ENCODE measurements around the gene SPTBN4. TPM values are rescaled to one million over a fixed set of nuclear protein-coding genes. Genes with fewer than 3 reads are reported as not detected.
"Not testable (repeated sequence)": the region's sequence is repeated elsewhere in the genome, so short reads cannot be mapped to it uniquely, and the experiment has no call there.

SPTBN4 gene
- total RNA-seq, 1 donor from 2014 or later, result 0.41 TPM

GRCh38 chr19:40450664-40451063 is 16.1 kb upstream of the SPTBN4 start:
- H3K79me2 ChIP-seq (ENCODE audit: insufficient read depth, low read length), result no peaks in the 10 kb centered on the region
- H3K27ac Mint-ChIP-seq (ENCODE audit: unreplicated experiment), result no peak overlapping the region

GRCh38 chr19:40452016-40452415 is 14.8 kb upstream of the SPTBN4 start:
- H3K36me3 Mint-ChIP-seq (ENCODE audit: low read depth, unreplicated experiment), result peaks cover 4% of the 10 kb centered on the region
- H3K36me3 ChIP-seq (ENCODE audit: insufficient read depth, low read length), result no peaks in the 10 kb centered on the region
- H3K4me3 Mint-ChIP-seq (ENCODE audit: unreplicated experiment), result no peak overlapping the region
- no peaks in the 10 kb centered on the region for H3K9me3 Mint-ChIP-seq (ENCODE audit: unreplicated experiment)
- H3K4me2 ChIP-seq (ENCODE audit: low read length), result no peak overlapping the region
- no peaks in the 10 kb centered on the region for H3K4me1 Mint-ChIP-seq (ENCODE audit: low read depth, unreplicated experiment)
- FAIRE-seq, result no peak
- no peak overlapping the region for H3K27ac ChIP-seq (ENCODE audit: low read depth, low read length)
- no peaks in the 10 kb centered on the region for H4K20me1 ChIP-seq (ENCODE audit: insufficient read depth, low read length)
- TF ChIP-seq EZH2 (IDR thresholded peaks at IDR 0.05; ENCODE audit: insufficient read depth, low read length) (no peak), CTCF (IDR thresholded peaks at IDR 0.05; ENCODE audit: insufficient read depth, low read depth, low read length) (no peak)
- no peak overlapping the region for H3K4me3 ChIP-seq (ENCODE audit: insufficient read depth, low read depth, low read length)
- no peaks in the 10 kb centered on the region for H3K79me2 ChIP-seq (ENCODE audit: insufficient read depth, low read length)
- no peak for DNase-seq (ENCODE audit: low read depth)
- no peaks in the 10 kb centered on the region for H3K27me3 ChIP-seq (ENCODE audit: insufficient read depth, low read length)
- H3K9ac ChIP-seq (ENCODE audit: low read length), result no peak overlapping the region
- H3K9me3 ChIP-seq (ENCODE audit: insufficient read depth, low read depth, low read length), result no peaks in the 10 kb centered on the region
- peaks cover 5% of the 10 kb centered on the region for H3K27me3 Mint-ChIP-seq (ENCODE audit: low read depth, unreplicated experiment)
- H3K27ac Mint-ChIP-seq (ENCODE audit: unreplicated experiment), result no peak overlapping the region
- H2AFZ ChIP-seq (ENCODE audit: low read depth, low read length), result no peak overlapping the region
- no peaks in the 10 kb centered on the region for H3K4me1 ChIP-seq (ENCODE audit: insufficient read depth, low read length)

More at GRCh38 chr19:40450664-40451063, 16.1 kb upstream of the SPTBN4 start:
- no peak overlapping the region for H3K4me3 ChIP-seq (ENCODE audit: insufficient read depth, low read depth, low read length)
- H3K9ac ChIP-seq (ENCODE audit: low read length), result no peak overlapping the region
- FAIRE-seq (no peak), DNase-seq (ENCODE audit: low read depth) (no peak)
- no peaks in the 10 kb centered on the region for H3K36me3 ChIP-seq (ENCODE audit: insufficient read depth, low read length)
- Mint-ChIP-seq H3K9me3 (ENCODE audit: unreplicated experiment) (no peaks in the 10 kb centered on the region), H3K27me3 (ENCODE audit: low read depth, unreplicated experiment) (peaks cover 5% of the 10 kb centered on the region), H3K36me3 (ENCODE audit: low read depth, unreplicated experiment) (peaks cover 4% of the 10 kb centered on the region), H3K4me1 (ENCODE audit: low read depth, unreplicated experiment) (peaks cover 2% of the 10 kb centered on the region), H3K4me3 (ENCODE audit: unreplicated experiment) (no peak overlapping the region)
- no peak for TF ChIP-seq EZH2 (IDR thresholded peaks at IDR 0.05; ENCODE audit: insufficient read depth, low read length)
- no peak for TF ChIP-seq CTCF (IDR thresholded peaks at IDR 0.05; ENCODE audit: insufficient read depth, low read depth, low read length)
- H3K4me2 ChIP-seq (ENCODE audit: low read length), result no peak overlapping the region
- peaks cover 6% of the 10 kb centered on the region for H3K4me1 ChIP-seq (ENCODE audit: insufficient read depth, low read length)
- H3K27ac ChIP-seq (ENCODE audit: low read depth, low read length), result no peak overlapping the region
- H3K27me3 ChIP-seq (ENCODE audit: insufficient read depth, low read length), result no peaks in the 10 kb centered on the region
- no peak overlapping the region for H2AFZ ChIP-seq (ENCODE audit: low read depth, low read length)
- H4K20me1 ChIP-seq (ENCODE audit: insufficient read depth, low read length), result no peaks in the 10 kb centered on the region
- no peaks in the 10 kb centered on the region for H3K9me3 ChIP-seq (ENCODE audit: insufficient read depth, low read depth, low read length)

GRCh38 chr19:40453151-40453735 is 13.6 kb upstream of the SPTBN4 start:
- Histone ChIP-seq H3K4me3 (ENCODE audit: insufficient read depth, low read depth, low read length) (no peak overlapping the region), H3K79me2 (ENCODE audit: insufficient read depth, low read length) (no peaks in the 10 kb centered on the region), H3K27me3 (ENCODE audit: insufficient read depth, low read length) (no peaks in the 10 kb centered on the region), H3K9me3 (ENCODE audit: insufficient read depth, low read depth, low read length) (no peaks in the 10 kb centered on the region), H3K4me2 (ENCODE audit: low read length) (no peak overlapping the region), H3K4me1 (ENCODE audit: insufficient read depth, low read length) (no peaks in the 10 kb centered on the region), H3K9ac (ENCODE audit: low read length) (no peak overlapping the region), H2AFZ (ENCODE audit: low read depth, low read length) (no peak overlapping the region), H3K27ac (ENCODE audit: low read depth, low read length) (no peak overlapping the region), H3K36me3 (ENCODE audit: insufficient read depth, low read length) (no peaks in the 10 kb centered on the region), H4K20me1 (ENCODE audit: insufficient read depth, low read length) (no peaks in the 10 kb centered on the region)
- no peak overlapping the region for H3K4me3 Mint-ChIP-seq (ENCODE audit: unreplicated experiment)
- no peak overlapping the region for H3K27ac Mint-ChIP-seq (ENCODE audit: unreplicated experiment)
- peaks cover 5% of the 10 kb centered on the region for H3K27me3 Mint-ChIP-seq (ENCODE audit: low read depth, unreplicated experiment)
- FAIRE-seq (no peak), DNase-seq (ENCODE audit: low read depth) (no peak)
- H3K4me1 Mint-ChIP-seq (ENCODE audit: low read depth, unreplicated experiment), result no peaks in the 10 kb centered on the region
- no peaks in the 10 kb centered on the region for H3K36me3 Mint-ChIP-seq (ENCODE audit: low read depth, unreplicated experiment)
- no peak for TF ChIP-seq EZH2 (IDR thresholded peaks at IDR 0.05; ENCODE audit: insufficient read depth, low read length)
- no peak for TF ChIP-seq CTCF (IDR thresholded peaks at IDR 0.05; ENCODE audit: insufficient read depth, low read depth, low read length)
- H3K9me3 Mint-ChIP-seq (ENCODE audit: unreplicated experiment), result no peaks in the 10 kb centered on the region

GRCh38 chr19:40453943-40454342 is 12.9 kb upstream of the SPTBN4 start:
- not testable (repeated sequence) for H3K79me2 ChIP-seq (ENCODE audit: insufficient read depth, low read length)

More at GRCh38 chr19:40453943-40454342, 12.9 kb upstream of the SPTBN4 start:
- not testable (repeated sequence) for H3K9me3 Mint-ChIP-seq (ENCODE audit: unreplicated experiment); H3K4me3 Mint-ChIP-seq (ENCODE audit: unreplicated experiment); H4K20me1 ChIP-seq (ENCODE audit: insufficient read depth, low read length); H3K27ac ChIP-seq (ENCODE audit: low read depth, low read length); H3K4me1 ChIP-seq (ENCODE audit: insufficient read depth, low read length); H3K27ac Mint-ChIP-seq (ENCODE audit: unreplicated experiment); H2AFZ ChIP-seq (ENCODE audit: low read depth, low read length); H3K4me1 Mint-ChIP-seq (ENCODE audit: low read depth, unreplicated experiment); H3K4me3 ChIP-seq (ENCODE audit: insufficient read depth, low read depth, low read length); H3K36me3 ChIP-seq (ENCODE audit: insufficient read depth, low read length); FAIRE-seq; DNase-seq (ENCODE audit: low read depth); H3K4me2 ChIP-seq (ENCODE audit: low read length); H3K36me3 Mint-ChIP-seq (ENCODE audit: low read depth, unreplicated experiment); H3K9ac ChIP-seq (ENCODE audit: low read length); H3K27me3 ChIP-seq (ENCODE audit: insufficient read depth, low read length); H3K9me3 ChIP-seq (ENCODE audit: insufficient read depth, low read depth, low read length); H3K27me3 Mint-ChIP-seq (ENCODE audit: low read depth, unreplicated experiment)

Measured in astrocyte (in vitro differentiated cells and primary cell).